Inflammatory macrophage treated with lipopolysaccharide for 1 hour (primary cell): ENCODE data around the gene PRRT3.
"Not testable (repeated sequence)": the region's sequence is repeated elsewhere in the genome, so short reads cannot be mapped to it uniquely, and the experiment has no call there.

ENCODE experiments used
- DNase-seq, 2 donors: peaks; one replicate each; pipeline ENCODE4 v3.0.0-alpha.2; 2020 to 2022

PRRT3 gene

GRCh38 chr3:9917820-9918219 is 34.4 kb downstream of the PRRT3 start:
- no peak for DNase-seq

- DNase-seq = peak; percentile 66 to 71
Observed at GRCh38 chr3:9916734-9917680, 35.2 kb downstream of the PRRT3 start, which contains the start of gene IL17RC. IL17RC (plus strand) TSS chr3:9917098; CDS start chr3:9917316, 218 bp downstream.

- DNase-seq = no peak
Observed at GRCh38 chr3:9916346-9916733, 35.9 kb downstream of the PRRT3 start.

- peak; percentile 49 to 55 for DNase-seq
Observed at GRCh38 chr3:9915254-9916141, 36.7 kb downstream of the PRRT3 start.

GRCh38 chr3:9914559-9915253 is 37.5 kb downstream of the PRRT3 start:
- DNase-seq = no peak

DNA sequence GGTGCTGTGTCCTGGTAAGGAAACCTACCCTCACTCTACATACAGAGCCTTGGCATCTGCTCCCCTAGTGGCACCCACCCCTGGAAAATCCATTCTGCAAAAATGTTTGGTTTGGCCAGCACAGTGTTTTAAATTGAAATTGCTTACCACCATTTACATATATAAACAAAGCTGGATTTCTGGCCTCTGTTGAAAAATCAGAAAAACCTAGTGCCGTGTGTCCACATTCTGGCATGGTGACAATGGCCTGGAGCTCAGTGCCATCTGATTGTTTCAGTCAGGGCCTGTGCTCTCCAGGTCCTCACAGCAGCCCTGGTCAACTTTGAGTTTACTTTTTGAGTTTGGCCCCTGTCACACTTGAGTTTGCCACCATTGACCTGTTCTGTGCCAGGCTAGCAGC is 38.2 kb downstream of the PRRT3 start:
- DNase-seq = no peak

GRCh38 chr3:9913601-9914000 is 38.6 kb downstream of the PRRT3 start:
- DNase-seq = no peak

- DNase-seq = no peak
Observed at GRCh38 chr3:9912294-9912935, 39.8 kb downstream of the PRRT3 start.

GRCh38 chr3:9911863-9912262 is 40.3 kb downstream of the PRRT3 start:
- no peak for DNase-seq

DNA sequence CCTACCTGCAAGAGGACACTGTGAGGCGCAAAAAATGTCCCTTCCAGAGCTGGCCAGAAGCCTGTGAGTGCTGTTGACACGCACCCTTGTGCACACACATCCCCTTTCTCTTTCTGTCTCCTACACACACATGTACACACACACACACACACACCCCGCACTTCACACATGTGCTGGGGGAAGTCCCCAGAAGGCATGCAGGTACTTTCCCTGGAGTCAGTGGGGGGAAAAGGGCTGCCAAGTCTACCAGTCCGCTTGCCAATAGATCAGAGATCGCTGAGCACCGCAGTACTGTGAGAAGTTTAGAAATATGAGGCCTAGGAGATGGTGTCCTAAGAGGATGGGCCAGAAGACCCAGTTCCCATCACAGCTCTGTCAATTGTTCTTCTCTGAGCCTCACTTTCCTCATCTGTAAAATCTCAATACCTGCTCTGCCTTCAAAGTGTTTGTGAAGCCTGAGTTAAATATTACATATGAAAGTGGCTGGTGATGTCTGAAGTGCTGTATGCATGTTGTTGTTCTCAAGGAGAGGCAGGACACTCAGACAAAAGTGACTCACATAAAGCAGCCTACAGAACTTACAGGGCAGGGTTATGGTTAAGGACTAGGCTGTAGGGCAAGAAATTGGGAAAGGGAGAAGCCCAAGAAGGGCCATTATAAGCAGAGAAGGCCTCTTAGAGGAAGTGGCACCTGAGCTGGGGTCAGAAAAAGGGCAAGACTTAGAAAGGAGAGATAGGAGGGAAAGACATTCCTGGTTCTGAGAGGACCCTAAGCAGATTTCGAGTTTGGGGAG is 42.8 kb downstream of the PRRT3 start:
- DNase-seq = no peak

DNA sequence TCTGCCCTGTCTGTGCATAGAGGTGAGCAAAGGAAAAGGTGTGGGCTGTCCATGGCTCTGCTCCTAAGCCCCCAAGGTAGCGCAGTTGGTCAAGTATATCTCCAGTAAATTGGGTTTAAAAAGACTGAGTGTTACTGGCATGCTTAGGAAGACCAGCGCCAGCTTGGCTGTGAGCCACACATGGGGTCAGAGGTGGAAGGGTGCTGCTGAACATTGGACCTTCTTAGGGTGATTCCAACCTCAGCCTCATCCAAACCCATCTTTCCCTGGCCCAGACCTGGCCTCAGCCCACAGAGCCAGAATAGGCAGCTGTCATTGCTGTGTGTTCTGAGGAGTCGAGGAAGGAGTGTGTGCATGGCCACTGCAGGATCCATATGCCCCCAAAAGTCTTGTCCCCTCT is 43.9 kb downstream of the PRRT3 start:
- DNase-seq = no peak

DNA sequence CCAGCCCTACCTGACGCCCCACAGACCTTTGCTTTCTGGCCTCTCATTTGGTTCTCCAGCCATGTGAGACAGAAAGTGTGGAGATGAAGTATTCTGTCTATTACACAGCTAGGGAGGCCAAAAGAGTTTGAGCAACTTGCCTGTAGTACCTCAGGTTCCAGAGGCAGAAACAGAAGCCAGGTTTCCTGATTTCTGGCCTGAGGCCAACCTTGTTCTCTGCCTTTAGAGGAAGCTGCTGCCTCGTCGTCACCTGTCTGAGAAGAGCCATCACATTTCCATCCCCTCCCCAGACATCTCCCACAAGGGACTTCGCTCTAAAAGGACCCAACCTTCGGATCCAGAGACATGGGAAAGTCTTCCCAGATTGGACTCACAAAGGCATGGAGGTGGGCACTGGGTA is 45.7 kb downstream of the PRRT3 start:
- no peak for DNase-seq

DNA sequence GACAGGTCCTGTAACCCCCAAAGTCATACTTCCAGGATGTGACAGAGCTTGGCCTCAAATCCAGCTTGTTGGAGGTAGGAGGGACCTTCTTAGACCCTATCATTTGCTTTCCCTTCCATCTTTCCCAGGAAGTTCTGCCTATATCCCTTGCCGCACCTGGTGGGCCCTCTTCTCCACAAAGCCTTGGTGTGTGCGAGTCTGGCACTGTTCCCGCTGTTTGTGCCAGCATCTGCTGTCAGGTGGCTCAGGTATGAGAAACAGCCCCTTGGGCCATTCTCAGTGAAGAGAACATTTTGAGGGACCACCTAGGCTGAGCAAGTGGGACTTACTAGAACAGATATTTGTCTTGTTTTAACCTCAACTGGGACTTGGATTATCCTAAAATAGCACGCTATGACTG is 48.3 kb downstream of the PRRT3 start:
- DNase-seq = no peak

- peak; percentile 37 to 51 for DNase-seq
Observed at GRCh38 chr3:9903238-9903624, 49.0 kb downstream of the PRRT3 start.

GRCh38 chr3:9902372-9903237 is 49.6 kb downstream of the PRRT3 start, which contains the start of gene IL17RE:
IL17RE (plus strand) TSS chr3:9902848; CDS start chr3:9902933, 85 bp downstream.
- DNase-seq = no peak

GRCh38 chr3:9901967-9902366 is 50.2 kb downstream of the PRRT3 start:
- no peak for DNase-seq

DNA sequence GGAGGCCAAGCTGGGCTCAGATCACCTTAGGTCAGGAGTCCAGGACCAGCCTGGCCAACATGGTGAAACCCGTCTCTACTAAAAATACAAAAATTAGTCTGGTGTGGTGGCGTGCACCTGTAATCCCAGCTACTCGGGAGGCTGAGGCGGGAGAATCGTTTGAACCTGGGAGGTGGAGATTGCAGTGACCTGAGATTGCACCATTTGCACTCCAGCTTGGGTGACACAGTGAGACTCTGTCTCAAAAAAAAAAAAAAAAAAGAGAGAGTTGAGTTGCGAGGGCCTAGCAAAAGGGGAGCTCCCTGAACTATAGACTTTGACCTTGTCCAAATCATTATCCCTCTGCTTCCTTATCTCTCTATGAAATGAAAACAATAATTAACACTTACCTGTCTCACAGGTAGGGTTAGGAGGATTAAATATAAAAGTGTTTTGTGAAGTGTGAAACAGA is 51.2 kb downstream of the PRRT3 start:
- not testable (repeated sequence) for DNase-seq

DNA sequence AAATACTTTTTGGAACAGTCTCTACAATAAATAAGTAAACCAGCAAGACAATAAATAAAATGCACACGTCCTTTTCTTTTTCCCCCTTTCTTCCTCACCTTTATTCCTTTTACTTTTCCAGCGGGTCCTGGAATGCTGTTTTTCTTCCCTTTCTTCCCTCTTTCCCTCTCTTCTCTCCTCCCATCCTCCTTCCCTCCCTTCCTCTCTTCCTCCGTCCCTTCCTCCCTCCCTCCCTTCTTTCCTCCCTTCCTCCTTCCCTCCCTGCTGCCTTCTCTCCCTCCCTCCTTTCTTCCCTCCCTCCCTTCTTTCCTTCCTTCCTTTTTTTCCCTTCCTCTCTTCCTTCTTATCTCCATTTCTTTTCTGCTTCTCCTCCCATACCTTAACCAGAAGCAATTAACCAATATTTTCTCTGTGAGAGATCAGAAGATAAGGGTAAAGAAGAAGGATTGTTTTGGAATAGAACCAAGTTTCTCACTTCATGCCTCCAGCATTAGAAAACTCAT is 52.9 kb downstream of the PRRT3 start:
- DNase-seq = no peak

GRCh38 chr3:9898467-9899241 is 53.6 kb downstream of the PRRT3 start:
- no peak for DNase-seq
